HG02642 (cell line): Measurements from ENCODE around the gene NPS.

Source experiments
- ATAC-seq: cut with Tn5 transposase; IDR thresholded peaks from one replicate; pipeline ENCODE4 v1.9.1; 2021; ENCODE audit warnings: mild to moderate bottlenecking; ENCODE audit not compliant: unreplicated experiment, poor library complexity

The NPS gene, protein sequence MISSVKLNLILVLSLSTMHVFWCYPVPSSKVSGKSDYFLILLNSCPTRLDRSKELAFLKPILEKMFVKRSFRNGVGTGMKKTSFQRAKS

DNA sequence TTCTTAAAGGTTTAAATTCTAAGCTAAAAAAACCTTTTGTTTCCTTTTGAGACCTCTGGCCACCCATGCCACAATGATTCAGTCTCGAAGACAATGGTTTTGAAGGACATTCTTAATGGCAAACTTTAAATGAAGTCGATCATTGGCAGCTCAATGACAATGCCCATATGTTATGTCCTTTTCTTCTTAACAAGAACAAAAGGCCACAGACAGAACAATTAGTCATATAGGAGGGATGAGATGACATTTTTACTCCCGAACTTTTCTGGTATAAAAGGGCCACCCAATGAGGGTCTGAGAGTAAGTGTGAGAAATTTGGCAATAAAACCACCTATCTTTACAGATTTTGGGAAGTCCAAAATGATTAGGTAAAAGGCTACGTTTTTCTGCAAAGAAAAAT lies at the start of gene NPS:
TSS of gene NPS (plus strand) at position 301 of the 400 bp plus-strand sequence. CDS start at position 361, 60 bp downstream.
- no peak for ATAC-seq

DNA sequence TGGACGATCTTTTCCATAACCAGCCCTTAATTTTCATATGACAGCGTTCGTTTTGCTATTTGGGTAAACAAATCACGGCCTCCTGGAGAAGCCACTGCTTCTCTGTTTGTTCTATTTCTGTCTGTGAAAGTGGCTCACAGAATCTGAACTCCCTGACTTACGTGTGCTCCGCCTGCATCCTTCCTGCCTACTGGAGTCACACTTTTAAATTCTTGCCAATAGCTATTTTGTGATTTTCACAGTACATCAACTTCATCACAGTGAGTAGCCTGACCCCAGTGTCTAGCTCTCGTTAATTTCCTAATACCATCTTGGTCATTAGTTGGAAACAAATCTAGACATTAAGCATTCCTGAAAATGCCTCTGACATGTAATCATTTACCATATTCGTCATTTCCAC lies 49.0 kb upstream of the NPS start:
- no peak for ATAC-seq

DNA sequence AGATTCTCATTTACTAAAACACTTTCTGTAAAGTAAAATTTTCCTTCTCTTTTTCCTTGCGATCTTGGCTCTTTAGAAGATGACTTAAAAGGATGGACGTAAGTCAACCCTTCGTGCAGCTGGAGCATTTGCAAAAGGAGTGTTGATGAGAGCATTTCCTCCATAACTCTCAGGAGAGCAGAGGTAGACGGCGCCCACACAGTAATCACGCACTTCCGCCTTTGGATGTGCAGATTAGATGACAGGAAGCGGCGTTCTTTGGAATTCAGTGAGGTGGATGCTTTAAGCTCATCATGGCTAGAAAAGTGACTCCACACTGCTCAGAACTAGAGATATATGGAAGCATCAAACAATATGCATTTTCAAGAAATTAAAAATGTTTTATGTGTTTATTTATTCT lies 43.0 kb upstream of the NPS start:
- no peak for ATAC-seq

DNA sequence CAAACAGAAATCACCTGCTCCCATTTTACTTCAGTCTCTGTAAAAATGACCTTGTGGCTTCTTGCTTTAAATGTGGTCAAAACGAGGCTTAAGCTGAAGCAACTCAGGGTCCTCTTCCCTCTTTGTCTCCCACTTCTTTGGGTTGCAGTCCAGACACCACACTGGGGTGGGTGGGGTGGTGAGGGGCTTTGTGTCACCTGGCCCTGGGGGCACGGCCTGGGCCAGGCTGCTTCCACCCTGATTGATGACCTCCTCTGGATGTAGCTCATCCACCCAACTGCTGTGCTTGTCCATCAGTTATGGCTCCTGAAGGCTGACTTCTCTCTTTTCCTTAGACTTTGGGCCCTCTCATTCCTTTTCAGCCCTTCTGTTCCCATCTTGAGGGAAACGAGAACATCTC lies 26.8 kb upstream of the NPS start:
- ATAC-seq = no peak

DNA sequence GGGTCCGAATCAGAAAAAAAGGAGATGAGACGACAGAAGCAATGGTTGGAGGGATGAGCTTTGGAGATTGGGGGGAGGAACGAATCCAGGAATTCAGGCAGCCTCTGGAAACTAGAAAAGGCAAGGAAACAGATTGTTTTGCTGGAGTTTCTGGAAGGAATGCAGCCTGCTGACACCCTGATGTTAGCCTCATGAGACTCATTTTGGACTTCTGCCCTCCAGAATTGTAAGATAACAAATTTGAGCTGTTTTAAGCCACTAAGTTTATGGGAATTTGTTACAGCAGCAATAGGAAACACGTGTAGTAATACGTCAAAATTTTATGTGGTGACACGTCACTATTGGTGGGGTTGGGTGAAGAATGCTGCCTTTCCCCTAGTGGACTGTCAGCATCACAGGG lies 25.6 kb upstream of the NPS start:
- no peak for ATAC-seq

DNA sequence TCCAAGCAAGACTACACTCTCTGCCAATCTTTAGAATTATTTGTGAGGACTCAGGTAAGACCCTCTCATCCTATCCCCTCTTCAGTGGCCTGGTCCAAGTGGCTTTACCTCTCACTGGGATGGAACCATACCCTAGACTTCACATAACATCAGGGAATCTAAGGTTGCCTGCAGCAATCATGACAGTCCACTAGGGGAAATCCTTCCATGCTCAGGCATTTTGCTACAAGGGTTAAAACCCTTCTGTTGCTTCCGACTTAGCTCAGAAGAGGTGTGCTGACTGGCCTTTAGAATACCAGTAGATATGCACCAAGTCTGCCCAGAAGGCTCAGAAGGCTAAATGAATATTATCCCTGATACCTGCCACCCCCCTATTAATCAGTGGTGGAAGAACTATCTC lies 24.9 kb upstream of the NPS start:
- ATAC-seq = no peak

DNA sequence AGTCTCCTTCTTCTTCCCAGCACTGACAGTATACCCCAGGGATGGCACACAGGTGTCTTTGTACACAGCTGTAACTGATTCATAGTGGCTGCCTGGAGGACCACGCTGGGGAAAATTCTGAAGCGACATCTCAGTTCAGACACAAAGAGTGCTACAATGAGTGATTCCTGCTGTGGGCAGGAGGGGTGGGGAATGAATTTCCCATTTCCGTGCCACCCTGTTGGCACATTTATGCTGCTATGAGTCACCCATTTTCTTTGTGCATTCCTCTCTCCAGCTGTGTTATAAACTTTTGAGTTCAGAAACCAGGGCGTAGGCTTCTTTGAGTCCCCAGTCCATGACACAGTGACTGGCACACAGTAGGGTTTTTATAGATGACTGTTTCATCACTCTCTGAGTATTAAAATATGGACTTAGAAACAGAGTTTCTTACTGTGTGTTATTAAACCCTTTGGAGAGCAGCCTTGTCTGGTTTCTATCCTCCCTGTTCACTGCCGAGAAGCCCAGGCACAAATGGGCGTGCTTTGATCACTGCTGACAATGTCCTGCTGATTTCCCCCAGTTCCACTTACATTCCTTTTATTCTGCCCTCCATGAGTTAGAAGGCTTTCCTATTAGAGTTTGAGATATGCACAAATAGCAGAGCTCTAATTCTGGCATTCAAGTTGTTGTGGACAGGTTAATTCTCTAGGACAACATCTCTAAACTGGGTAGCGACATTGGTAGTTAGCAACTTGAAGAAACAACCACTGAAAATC lies 24.0 kb upstream of the NPS start:
- no peak for ATAC-seq

DNA sequence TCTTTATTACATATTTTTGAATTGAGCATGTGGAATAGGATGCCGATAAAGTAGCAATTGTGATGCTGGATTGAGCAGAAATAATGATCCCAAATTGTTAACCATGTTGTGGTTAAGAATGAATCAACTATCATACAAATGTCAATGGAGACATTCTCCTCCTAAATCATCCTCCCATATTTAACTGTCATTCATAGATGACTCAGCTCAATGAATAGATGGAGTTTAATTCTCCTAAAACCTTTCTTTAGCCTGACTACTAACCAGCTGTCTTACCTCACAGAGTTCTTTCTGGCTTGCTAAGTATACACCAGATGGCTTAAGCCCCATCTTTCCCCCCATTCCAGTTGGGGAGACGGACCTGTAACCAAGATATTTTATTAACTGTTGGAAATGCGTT lies 23.4 kb upstream of the NPS start:
- no peak for ATAC-seq

DNA sequence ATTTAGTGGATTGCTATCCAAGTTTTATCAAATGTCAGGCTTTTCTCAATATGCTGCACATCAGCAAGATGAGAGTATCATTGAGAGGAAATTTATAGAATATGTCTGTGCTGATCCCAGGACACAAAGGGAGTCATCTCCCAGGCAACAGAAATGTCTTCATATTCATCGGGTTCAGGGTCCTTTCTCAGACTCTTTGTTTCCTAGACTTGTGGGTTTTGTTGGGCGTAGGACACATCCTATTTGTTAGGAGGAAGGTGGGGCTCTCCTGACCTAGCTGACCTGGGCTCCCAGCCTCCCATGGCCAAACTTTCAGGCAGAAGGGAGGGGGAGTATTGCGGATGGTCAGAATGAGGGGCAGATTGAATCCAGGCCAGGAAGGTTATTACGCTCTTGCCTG lies 22.9 kb upstream of the NPS start:
- ATAC-seq = no peak

DNA sequence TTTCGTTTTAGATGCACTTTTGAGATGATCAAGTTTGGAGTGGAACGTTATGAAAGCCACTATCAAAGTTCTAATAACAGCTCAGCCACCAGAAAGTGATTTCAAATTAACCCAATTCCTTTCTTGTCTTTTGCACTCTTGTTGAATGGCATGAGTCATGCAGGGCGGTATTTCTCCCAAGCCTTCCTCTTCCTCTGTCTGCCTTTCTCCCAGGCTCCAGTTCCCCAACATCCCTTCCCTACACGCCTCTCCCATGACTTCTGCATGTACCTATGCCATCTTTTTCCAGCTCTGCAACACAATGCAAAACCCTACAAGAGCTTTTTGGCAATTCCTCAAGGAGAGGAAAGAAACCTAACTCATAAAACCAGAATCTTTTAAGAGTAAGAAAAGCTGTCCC lies 21.8 kb upstream of the NPS start:
- ATAC-seq = no peak

DNA sequence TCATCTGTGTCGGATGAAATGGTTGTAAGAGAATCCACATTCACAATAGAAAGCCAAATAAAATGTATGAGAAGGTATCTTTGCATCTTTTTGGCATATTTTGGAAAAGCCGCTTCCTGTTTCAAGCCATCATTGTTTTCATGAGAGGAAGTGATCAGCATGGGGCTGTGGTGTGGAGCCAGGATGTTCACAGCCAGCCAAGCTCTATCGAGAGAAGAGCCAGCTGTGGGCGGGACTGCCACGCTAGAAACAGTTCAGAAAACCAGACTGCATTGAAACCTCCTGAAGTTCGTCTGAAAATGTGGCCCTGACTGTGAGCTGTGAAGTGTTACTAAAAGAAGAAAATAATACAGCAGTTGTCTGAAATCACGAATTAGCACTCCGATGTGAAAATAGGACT lies 21.2 kb upstream of the NPS start:
- no peak for ATAC-seq

DNA sequence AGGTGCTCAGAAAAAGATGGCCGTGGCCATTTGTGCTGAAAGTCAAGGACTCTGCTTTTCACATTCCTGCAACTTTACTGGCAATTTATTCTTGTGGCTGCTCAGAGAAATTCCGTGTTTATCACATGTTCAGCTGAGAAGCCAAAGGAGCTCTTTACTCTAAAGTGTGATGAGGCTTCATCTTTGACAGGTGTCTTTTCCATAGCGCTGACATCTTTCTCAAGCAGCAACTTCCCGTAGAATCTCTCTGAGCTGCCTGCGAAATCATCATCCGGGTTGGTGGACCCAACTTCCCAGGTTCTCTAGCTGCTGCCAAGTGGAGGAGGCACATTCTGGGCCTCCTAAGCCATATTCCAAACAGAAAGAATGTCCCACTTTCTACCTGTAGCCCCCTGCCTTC lies 16.9 kb upstream of the NPS start:
- no peak for ATAC-seq

DNA sequence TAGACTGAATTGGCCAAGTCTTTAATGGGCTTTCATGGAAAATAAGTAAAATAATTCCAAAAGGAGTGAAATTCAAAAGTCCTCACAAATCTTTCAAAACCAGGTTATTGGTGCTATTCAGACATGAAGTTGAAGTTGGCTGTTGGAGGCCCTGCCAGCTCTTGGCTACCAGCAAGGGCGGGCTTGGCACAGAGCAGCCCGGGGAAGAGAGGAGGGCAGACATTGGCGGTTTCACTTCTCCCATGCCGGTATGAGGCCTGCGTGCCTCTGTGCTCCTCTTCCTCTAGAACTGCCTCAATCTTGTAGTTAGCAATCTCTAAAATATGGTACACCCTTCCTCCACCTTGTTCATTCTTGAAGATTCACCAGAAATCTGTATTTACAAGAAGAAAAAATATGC lies 16.4 kb upstream of the NPS start:
- no peak for ATAC-seq

DNA sequence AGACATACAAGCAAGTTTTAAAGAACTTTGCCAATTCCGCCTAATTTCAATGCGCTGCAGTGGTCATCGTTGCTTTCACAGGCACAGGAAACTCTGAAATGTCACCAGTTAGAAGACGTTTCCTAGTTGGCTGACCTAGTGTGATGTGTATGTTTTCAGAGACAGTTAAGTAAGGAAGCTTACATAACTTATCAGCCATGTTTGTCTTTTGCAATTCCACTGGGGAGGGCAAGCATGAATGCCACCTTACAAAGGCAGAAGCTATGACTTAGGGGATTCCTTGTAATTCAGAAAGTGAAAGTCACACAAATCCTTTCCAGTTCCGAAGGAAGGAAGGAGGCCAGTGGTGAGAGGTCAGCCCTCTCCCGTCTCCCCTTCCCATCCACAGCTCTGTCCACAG lies 15.0 kb upstream of the NPS start:
- ATAC-seq = no peak

DNA sequence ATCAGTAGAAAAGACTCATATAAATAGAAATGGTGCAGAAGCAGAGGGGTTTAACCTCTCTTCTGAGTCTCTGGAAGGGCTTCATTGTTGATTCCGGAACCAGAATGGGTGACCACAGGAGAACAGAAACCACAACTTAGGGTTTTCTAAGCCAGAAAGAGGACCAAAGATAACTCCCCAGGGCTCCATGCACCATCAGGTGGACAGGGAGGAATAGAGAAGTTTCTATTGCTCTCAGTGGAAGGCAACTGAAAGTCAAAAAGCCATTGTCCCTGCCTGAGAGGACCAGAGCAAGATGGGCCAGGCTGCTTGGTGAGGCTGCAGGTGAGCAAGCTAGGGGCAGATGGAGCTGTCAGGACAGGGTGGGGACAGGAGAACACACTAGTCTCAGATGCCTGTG lies 14.6 kb upstream of the NPS start:
- ATAC-seq = no peak

DNA sequence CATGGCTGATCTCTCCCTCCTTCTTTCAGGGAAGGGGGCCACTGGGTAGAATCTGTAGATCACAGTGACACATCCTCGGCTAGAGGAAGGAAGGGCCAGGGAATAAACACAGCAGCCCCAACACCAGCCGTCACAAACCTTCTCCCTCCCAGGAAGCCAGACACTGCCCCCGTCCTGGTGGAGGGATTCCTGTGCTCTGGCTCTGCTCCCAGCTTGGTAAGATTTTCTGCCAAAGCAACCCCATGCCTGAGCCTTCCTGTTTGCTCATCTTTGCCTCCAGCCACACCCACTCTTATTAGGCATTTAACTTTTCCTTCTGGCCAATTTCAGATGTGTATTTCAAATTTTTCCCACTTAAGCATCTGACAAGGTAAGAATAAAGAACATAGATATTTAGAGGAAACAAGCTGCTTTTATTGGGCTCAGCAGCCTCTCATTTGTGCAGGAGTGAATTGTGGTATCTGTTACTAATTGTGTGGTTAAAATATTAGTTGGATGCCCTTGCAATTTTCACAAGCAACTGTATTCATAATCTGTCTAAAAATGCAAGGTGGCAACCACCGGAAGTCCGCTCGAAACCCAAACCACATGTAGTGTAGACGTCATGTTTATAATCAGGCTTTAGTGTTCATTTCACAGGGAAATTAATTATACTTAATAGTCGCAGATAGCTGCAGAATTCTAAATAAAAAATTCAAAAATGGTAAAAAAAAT lies 13.2 kb upstream of the NPS start:
- ATAC-seq = no peak

DNA sequence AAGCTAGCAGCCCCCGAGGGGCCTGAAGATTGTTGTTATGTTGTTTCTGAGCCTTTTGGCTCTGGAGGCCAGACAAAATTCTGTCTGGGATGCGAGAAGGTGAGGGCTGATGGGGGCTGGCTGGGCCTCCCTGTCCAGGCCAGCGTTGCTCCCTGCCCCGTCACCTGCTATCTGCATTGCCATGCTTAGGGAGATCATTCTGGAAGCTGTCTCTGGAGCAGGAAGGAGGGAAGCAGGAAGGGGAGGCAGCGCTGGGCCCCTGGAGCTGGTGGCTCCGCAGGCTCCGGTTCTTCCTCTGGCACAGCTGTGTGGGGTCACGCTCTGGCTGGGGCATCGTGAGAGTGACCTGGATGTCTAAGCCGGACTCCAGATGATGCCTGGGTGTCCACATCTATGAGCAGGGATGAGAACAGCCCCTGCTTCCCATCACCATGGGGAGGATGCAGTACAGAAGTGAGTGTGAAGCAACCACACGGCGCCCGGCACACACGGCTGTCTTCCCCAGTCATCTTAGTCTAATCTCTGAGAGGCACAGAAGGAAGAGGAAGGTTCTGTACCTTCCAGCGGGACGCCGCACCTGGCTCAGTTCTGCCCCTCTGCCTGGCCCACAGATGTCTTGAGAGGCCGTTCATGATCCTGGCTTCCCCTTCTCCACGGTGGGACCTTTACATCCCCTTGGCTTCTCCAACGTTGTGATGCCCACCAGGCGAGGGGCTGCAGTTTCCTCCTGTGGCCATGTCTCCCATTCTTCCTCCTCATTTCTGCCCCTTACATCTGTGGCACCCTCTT lies 11.9 kb upstream of the NPS start:
- ATAC-seq = no peak

DNA sequence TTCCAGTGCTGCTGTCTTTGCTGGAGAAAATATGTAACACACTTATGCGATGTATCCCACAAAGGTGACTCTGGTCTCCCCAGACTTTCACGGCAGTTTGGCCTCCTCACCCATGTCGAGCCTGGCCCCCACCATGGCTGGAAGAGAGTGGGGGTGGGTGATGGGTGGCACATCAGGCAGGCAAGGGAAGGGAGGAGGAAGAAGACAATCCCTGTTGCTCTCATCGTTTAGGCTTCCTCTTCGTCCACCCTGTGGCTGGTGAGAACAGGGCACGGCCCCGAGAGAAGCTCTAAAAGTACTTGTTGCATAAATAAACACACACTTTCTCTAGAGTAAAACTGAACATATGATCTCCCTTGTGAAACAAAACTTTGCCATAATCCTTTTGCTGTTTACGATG lies 11.2 kb upstream of the NPS start:
- ATAC-seq = no peak

DNA sequence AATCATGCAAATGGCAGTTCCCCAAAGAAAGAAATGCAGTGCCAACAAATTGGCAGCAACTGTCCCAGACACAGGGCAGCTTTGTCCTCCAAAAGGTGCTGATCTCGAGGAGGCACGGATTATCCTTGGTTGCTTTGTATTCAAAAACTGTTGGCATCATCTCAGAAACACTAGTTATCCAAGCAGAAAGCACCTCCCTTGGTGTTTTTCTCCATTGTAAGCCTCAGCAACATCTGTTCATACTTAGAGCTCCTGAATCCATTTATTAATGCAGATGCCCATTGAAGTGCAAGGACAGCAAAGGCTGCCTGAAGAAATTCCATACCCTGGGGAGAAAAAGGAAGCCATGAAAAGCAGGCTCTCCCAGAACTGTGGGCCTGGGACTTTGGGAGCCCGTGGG lies 1.1 kb upstream of the NPS start:
- no peak for ATAC-seq

DNA sequence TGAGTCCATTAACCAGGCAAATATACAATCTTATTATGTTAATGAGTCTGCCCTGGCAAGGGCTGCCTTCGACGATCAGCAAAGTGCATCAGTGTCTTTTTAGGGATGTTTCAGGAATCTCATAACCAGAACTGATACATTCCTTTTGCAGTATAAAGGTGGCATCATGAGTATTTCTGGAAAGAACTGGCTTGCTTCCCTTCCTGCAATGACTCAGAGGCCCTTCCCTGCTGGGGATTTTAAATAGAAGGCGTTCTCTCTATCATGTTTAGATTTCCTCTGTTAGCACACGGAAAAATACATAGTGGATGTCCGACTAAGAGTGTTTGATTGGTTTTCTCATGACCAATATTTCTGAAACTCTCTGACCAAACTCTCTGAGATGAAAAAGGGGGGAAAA lies 1.8 kb downstream of the NPS start:
- ATAC-seq = no peak

DNA sequence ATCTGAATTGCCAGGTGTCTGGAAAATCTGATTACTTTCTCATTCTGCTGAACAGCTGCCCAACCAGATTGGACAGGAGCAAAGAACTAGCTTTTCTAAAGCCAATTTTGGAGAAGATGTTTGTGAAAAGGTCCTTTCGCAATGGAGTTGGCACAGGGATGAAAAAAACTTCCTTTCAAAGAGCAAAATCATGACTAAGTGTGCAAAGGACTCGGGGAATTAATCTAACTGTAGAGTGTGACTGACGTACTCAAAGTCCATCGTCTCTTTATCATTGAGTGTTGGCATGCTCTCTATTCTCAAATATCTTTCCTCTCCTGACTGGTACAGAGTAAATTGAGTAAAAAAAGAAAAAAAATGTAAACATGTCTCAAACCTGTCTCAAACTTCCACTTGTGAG lies 3.3 kb downstream of the NPS start:
- no peak for ATAC-seq
